Hindlimb muscle (tissue), 1 donor: Measurements from ENCODE around the gene SLC22A3. TPM values are rescaled to one million over a fixed set of nuclear protein-coding genes. Genes with fewer than 3 reads are reported as not detected.
A peak's percentile ranks its signal among the peaks of the same experiment; 100 is the strongest.
"Not testable (repeated sequence)": the region's sequence is repeated elsewhere in the genome, so short reads cannot be mapped to it uniquely, and the experiment has no call there.

Experiments used
- DNase-seq: peaks from one replicate; pipeline ENCODE4 v3.0.0-alpha.2; 2013
- polyA plus RNA-seq: library from polyadenylated mRNA; unstranded; fragments of 120-200 nt; gene quantifications from one replicate; pipeline ENCODE4 v1.2.1, GENCODE V29; 2013; ENCODE audit not compliant: insufficient read length

Gene SLC22A3
- polyA plus RNA-seq, 1 donor: 8.7 TPM

GRCh38 chr6:160374836-160375560 is 26.8 kb downstream of the SLC22A3 start:
- no peak for DNase-seq

GRCh38 chr6:160375561-160375949 is 27.4 kb downstream of the SLC22A3 start:
- no peak for DNase-seq

- DNase-seq: no peak
Measured at GRCh38 chr6:160376445-160376844, 28.3 kb downstream of the SLC22A3 start.

- DNase-seq: no peak
Measured at GRCh38 chr6:160378218-160378617, 30.0 kb downstream of the SLC22A3 start.

GRCh38 chr6:160378882-160379281 is 30.7 kb downstream of the SLC22A3 start:
- DNase-seq: no peak

- DNase-seq: no peak
Measured at GRCh38 chr6:160379466-160379865, 31.3 kb downstream of the SLC22A3 start.

GRCh38 chr6:160382946-160383345 is 34.8 kb downstream of the SLC22A3 start:
- DNase-seq: no peak

- no peak for DNase-seq
Measured at GRCh38 chr6:160386869-160387530, 38.8 kb downstream of the SLC22A3 start.

- no peak for DNase-seq
Measured at GRCh38 chr6:160387916-160388643, 39.9 kb downstream of the SLC22A3 start.

GRCh38 chr6:160388922-160389321 is 40.7 kb downstream of the SLC22A3 start:
- no peak for DNase-seq

GRCh38 chr6:160391419-160392116 is 43.4 kb downstream of the SLC22A3 start:
- DNase-seq: no peak

GRCh38 chr6:160393442-160393841 is 45.3 kb downstream of the SLC22A3 start:
- not testable (repeated sequence) for DNase-seq

- no peak for DNase-seq
Measured at GRCh38 chr6:160393891-160394653, 45.9 kb downstream of the SLC22A3 start.

GRCh38 chr6:160394654-160395035 is 46.5 kb downstream of the SLC22A3 start:
- DNase-seq: no peak

- DNase-seq: no peak
Measured at GRCh38 chr6:160395187-160395586, 47.0 kb downstream of the SLC22A3 start.

GRCh38 chr6:160396292-160396691 is 48.1 kb downstream of the SLC22A3 start:
- no peak for DNase-seq

- no peak for DNase-seq
Measured at GRCh38 chr6:160398674-160399271, 50.6 kb downstream of the SLC22A3 start.

GRCh38 chr6:160400446-160400845 is 52.3 kb downstream of the SLC22A3 start:
- no peak for DNase-seq

GRCh38 chr6:160408528-160408927 is 60.4 kb downstream of the SLC22A3 start:
- no peak for DNase-seq

GRCh38 chr6:160412993-160413392 is 64.8 kb downstream of the SLC22A3 start:
- no peak for DNase-seq

- DNase-seq: peak; percentile 74
Measured at GRCh38 chr6:160417146-160417545, 69.0 kb downstream of the SLC22A3 start.

- no peak for DNase-seq
Measured at GRCh38 chr6:160417550-160417949, 69.4 kb downstream of the SLC22A3 start.
